ENCODE measurements around the gene GSTA4.
"Not testable (repeated sequence)": the region's sequence is repeated elsewhere in the genome, so short reads cannot be mapped to it uniquely, and the experiment has no call there.

GSTA4 gene

DNA sequence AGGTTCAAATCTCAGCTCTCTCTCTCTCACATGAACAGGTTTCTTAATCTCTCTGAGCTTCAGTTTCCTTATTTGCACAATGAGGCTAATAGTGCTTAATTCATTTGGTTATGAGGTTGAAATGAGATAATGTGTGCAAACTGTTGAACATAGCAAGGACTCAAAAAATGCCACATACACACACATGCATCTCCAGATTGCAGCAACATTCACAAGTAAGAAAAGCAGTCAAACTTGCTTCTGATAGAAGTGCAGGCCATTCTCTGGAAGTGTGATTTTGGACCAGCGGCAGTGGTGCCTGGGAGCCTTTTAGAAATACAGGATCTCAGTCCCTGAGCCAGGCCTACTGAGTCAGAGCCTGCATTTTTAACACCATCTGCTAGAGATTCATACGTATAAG, 25.7 kb downstream of the GSTA4 start:
- DNase-seq = no peak

DNA sequence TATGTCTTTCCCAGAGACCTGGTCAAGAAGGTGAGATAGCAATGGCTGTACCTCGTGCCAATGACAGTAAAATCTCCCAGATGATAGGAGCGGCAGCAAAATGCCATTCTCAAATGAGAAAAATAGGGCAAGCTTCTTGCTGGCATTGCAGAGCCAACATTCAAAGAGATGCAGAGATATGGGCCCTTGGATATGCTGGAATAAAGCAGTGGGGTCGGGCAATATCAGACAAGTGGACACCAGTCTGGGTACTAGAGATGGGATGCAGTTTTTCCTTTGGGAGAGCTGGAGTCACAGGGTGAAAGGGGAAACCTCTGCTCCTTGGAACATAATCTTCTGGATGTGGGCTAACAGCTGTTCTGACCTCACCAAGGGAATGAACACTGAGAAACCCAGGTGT, 29.0 kb downstream of the GSTA4 start:
- no peak for DNase-seq

- no peak for DNase-seq
These were observed 29.7 kb downstream of the GSTA4 start for GRCh38 chr6:52965380-52965779.

DNA sequence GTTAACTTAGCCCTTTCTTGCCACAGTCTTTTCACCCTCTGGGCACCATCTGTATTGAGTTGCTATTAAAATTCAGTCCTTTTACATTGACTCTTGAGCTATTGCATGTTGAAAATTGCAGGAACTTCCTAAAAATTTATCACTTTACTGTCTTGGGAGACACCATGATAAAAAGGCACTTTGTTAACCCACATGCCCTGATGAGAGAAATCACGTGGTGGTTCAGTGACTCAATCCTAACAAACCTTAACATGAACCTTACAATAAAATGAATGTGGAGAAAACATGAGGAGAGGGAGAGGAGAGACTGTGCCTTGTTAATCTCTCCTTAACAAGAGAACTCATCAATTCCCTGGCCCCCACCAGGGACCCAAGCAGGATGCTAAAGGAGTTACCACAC, 30.8 kb downstream of the GSTA4 start:
- no peak for DNase-seq

DNA sequence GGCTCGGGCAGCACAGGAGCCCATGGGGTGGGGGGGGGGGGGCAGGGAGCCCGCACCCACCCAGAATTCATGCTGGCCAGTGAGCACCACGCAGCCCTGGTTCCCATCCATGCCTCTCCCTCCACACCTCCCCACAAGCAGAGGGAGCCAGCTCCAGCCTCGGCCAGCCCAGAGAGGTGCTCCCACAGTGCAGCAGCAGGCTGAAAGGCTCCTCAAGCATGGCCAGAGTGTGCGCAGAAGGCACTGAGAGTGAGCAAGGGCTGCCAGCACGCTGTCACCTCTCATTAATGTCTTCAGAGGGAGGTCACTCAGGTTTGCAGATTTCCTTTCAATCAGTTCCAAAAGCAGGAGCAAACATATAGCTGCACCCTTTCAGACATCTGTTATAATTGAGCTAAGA, 32.4 kb downstream of the GSTA4 start:
- no peak for DNase-seq

- not testable (repeated sequence) for DNase-seq
These were observed 34.1 kb downstream of the GSTA4 start for GRCh38 chr6:52961022-52961421.

DNA sequence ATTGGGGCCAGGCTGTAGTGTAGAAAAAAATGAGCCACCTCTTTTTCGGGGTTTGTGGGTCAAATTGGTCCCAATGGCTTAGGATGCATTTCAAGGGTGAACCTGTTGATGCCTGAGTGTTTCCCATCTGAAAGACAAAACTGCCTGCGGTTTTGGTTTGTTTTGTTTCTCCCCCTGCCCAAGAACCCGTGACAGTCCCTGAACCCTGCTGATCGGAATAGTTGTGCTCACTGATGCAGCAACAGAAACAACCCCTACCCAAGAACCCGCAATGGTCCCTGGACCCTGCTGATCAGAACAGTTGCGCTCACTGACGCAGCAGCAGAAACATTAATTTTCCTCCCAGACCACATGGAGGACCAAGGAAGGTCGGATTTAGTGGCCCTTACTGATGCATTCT, 34.9 kb downstream of the GSTA4 start:
- not testable (repeated sequence) for DNase-seq

DNA sequence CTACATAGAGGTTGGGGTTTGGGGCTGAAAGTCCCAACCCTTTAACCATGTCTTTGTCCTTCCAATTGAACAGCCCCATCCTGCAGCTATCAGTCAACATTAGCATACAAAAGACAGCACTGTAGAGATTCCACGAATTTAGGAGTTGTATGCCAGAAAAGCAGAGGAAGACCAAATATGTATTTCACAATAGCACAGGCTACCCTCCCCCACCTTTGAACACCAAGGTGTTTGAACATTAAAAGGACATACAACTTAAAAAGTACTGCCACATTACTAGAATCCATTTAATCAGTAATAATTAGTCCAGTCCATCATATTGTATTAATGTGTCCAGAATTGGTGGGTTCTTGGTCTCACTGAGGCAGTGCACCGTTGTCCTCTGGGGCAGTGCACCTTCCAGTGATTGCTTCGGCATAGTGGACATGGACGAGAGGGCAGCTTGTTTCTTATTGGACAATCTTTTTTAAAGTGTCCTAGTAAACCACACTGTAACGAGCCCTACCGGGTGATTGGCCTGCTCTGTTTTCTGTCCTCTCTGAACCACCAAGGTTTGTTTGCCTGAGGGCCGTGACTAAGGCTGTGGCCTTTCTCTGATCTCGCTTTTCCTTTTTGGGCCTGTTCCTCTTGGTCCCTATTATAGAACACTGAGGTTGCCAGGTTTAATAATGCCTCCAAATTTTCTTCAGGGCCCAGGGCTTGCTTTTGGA, 36.4 kb downstream of the GSTA4 start:
- DNase-seq = no peak

GRCh38 chr6:52955871-52956270, 39.2 kb downstream of the GSTA4 start:
- DNase-seq = no peak

- no peak for DNase-seq
These were observed 40.9 kb downstream of the GSTA4 start for GRCh38 chr6:52953911-52954839.

- no peak for DNase-seq
These were observed 48.8 kb downstream of the GSTA4 start for GRCh38 chr6:52946306-52946705.

DNA sequence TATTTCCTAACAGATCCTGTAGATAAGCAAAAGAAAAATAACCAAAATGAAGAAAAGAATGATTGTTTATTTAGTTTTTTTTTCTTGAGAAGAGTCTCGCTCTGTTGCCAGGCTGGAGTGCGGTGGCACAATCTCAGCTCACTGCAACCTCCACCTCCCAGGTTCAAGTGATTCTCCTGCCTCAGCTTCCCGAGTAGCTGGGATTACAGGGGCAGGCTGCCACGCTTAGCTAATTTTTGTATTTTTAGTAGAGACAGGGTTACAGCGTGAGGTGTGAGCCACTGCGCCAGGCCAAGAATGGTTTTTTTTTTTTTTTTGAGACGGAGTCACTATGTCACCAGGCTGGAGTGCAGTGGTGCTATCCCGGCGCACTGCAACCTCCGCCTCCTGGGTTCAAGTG, 52.3 kb downstream of the GSTA4 start:
- DNase-seq = not testable (repeated sequence)

GRCh38 chr6:52942221-52942620, 52.9 kb downstream of the GSTA4 start:
- DNase-seq = no peak

DNA sequence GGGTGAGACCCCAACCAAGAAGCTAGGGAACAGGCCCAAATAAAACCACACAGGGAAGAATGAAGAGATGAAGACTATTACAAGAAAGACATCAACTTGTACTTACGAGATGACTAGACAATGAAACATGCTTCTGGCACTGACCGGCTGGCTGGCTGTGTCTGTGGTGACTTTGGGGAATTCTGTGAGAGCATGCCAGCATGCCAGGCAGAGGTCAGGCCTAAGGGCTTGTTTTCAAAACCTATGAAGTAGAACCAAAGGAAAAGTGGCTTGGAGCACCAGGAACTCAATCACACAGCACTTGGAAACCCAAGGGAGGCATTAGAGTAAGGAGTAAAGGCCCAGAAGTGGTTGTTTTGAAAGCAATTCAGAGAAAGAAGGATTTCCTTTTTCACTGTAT, 57.2 kb downstream of the GSTA4 start:
- no peak for DNase-seq

DNA sequence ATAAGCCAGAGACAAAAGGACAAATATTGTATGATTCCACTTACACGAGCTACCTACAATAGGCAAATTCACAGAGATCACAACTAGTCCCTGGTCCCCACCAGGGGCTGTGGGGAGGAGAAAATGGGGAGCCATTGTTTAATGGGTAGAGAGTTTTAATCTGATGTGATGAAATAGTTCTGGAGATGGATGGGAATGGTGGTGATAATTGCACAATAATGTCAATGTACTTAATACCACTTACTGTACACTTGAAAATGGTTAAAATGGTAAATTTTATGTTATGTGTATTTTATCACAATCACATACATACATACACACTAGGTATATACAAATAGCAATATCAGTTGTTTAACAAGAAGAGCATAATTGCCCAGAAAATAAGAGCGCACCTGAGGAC, 61.3 kb downstream of the GSTA4 start:
- DNase-seq = no peak

DNA sequence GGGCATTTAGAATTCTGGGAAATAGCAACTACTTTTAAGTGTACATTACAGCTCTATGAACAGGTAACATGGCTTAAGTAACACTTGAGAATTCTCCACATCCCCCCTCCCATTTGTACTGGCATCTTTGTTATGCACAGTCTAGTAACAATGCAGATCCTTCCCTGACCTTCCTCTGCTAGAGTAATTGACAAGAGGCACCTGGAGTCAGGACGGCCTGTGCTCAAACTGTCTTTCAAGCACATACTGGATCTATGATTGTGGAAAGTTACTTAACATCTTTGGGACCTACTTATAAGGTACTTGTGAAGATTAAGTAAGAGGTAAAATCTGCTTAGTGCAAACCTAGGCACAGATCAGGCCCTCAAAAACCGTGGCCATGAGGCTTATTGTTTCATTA, 63.7 kb downstream of the GSTA4 start:
- DNase-seq = no peak

- DNase-seq = no peak
These were observed 65.5 kb downstream of the GSTA4 start for GRCh38 chr6:52929321-52930164.
